GM18858 (cell line): ENCODE data around the gene ITSN2.
"Not testable (repeated sequence)": the region's sequence is repeated elsewhere in the genome, so short reads cannot be mapped to it uniquely, and the experiment has no call there.

Experiments used
- ATAC-seq: cut with Tn5 transposase; IDR thresholded peaks from one replicate; pipeline ENCODE4 v1.9.1; 2021; ENCODE audit not compliant: unreplicated experiment

ITSN2 gene

DNA sequence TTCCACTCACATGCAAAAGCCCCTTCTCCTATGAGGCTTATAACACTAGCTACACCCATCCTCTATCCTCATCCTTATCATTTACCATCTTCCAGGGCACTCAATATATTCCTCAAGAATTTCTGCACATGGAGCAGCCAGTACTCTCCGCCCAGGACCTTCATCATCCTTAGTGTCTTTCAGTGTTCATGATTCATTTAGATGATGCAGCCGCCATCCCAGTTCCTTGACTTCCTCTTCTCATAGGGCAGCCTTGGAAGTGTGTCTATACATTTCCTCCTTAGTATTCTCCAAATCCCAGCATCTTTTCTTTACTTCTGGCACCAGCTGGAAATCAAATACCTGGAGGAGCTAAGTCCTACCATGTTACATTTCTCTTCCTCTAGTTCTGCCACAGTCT is 3.0 kb upstream of the ITSN2 start:
- ATAC-seq = no peak

- ATAC-seq = no peak
These were observed 1.9 kb upstream of the ITSN2 start for GRCh38 chr2:24362253-24362652.

DNA sequence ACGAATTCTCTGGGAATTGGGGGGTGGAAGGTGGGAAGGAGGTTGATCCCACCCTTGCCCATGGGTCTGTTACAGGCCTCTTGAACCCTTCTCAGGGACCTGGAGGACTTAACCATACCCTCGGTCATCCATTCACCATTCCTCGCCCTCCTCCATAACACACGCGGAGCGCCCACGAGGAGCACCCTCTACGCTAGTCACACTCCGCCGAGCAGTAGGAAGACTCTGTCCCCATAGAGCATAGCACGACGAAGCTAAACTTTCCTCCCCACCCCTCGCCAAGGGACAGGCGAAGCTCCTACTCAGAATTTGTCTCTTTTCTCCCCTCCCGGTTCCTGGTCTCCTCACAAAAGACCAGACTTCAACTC is 611 bp upstream of the ITSN2 start:
- ATAC-seq = no peak

DNA sequence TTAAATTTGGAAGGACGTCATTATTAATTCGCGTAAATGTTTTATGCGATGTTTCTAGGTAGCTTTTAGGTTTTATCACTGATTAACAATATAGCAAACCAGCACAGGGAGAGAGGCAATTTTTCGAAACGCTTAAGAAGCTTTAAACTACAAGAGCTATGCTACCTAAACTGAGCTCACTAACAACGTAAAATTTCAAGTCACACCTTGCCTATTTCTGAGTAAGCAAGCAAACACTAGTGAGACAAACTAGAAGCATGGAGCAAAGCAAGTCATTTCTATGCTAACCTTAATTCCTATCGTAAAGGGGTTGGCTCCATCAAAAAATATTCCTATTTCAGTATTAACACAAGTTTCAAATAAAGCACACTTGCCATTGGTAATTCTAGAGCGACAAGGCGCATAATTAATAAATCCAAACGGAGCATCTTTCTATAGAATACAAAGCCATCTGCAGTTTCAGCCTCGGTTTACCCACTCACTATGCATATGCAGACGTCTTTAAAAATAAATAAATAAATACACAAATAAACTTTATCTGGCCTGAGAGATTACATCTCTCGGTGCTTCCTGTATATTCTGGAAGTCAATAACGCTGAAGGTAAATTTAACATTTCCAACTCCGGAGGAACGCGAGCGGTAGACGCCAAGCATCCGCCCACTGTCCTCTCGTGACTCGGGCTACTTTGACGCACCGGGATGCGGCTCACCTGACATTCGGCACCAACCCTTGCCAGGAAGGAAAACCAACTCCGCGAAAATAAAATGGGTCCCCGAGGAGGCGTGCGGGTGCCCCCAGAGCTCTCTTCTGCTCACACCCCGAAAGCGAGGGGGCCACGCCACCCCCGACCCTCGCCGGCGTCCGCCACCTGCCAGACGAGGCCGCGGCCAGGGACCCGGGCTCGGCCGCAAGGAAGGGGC is 947 bp downstream of the ITSN2 start:
- ATAC-seq = no peak

DNA sequence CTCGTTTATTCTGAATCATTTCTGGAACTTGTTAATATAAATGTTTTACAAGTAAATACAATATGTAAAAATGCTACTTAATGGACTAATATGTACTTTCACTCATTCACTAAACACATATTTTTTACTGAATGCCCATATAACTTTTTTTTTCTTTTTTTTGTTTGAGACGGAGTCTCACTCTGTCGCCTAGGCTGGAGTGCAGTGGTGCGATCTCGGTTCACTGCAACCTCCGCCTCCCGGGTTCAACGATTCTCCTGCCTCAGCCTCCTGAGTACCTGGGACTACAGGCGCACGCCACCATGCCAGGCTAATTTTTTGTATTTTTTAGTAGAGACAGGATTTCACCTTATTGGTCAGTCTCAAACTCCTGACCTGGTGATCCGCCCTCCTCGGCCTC is 2.6 kb downstream of the ITSN2 start:
- ATAC-seq = not testable (repeated sequence)

GRCh38 chr2:24357115-24357514 is 3.2 kb downstream of the ITSN2 start:
- not testable (repeated sequence) for ATAC-seq

GRCh38 chr2:24354957-24355356 is 5.4 kb downstream of the ITSN2 start:
- no peak for ATAC-seq

- ATAC-seq = no peak
These were observed 5.9 kb downstream of the ITSN2 start for GRCh38 chr2:24354395-24354794.

- no peak for ATAC-seq
These were observed 6.4 kb downstream of the ITSN2 start for GRCh38 chr2:24353973-24354372.

- no peak for ATAC-seq
These were observed 7.0 kb downstream of the ITSN2 start for GRCh38 chr2:24353364-24353763.

GRCh38 chr2:24352664-24353063 is 7.7 kb downstream of the ITSN2 start:
- ATAC-seq = no peak

DNA sequence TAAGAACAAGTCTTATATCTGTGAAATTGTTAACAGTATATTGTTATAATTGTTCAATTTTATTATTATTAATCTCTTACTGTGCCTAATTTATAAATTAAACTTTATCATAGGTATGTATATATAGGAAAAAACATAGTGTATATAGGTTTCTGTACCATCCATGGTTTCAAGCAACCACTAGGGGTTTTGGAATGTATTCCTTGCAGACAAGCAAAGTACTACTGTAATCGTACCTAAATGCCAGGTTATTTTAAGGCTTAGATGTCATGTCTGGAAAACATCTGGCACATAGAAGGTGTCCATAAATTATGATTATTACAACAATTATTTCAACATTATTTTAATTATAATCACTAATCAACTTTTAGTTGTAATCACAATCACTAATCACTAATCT is 8.4 kb downstream of the ITSN2 start:
- no peak for ATAC-seq

- ATAC-seq = no peak
These were observed 8.8 kb downstream of the ITSN2 start for GRCh38 chr2:24351627-24351938.

- no peak for ATAC-seq
These were observed 9.3 kb downstream of the ITSN2 start for GRCh38 chr2:24350826-24351626.

DNA sequence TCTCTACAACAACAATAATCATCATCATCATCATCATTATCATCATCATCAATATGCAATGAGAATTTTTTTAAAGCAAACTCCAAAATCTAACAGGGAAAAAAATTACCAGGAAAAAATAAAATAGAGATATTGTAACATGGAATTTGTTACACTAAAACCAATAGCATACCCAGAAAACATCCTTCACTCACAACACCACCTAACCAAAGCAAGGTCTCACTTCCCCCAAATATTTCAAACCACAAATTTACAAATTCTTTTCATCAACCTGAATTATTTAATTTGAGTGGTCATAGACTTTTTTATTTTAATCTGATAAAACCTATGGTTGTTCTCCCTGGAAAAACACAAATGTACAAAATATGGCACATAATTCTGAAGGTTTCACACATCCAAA is 11.2 kb downstream of the ITSN2 start:
- no peak for ATAC-seq

DNA sequence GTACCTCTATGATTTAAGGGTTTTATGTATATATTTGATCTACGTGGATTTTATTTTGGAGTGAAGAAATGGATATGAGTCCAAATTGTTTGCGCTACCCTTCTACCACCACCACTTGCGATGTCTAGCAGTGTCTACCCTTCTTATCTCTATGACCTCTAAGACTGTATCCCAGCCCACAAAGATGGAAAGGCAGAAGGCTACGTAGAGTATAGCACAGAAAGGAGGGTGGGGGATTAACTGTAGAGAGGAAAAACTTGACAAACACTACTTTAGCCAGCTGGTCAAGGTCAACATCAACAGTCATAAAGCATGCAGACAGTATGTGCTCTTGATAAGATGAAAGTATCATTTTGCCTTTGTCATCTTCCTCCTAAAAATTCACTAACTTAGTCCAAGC is 14.4 kb downstream of the ITSN2 start:
- ATAC-seq = no peak

GRCh38 chr2:24343225-24343882 is 17.0 kb downstream of the ITSN2 start:
- peak; percentile 65 for ATAC-seq

- no peak for ATAC-seq
These were observed 18.0 kb downstream of the ITSN2 start for GRCh38 chr2:24342110-24342910.

DNA sequence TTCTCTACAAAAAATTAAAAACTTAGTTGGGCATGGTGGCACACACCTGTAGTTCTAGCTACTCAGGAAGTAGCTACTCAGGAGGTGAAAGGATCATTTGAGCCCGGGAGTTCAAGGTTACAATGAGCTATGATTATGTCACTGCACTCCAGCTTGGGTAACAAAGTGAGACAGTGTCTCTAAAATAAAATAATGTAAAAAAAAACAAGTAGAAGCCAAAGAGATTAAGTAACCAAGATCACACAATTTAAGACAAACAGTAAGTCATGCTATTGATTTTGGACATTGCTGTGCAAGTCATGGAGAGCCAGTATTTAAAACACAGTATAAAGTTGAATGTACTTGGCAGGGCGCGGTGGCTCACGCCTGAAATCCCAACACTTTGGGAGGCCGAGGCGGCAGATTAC is 20.5 kb downstream of the ITSN2 start:
- ATAC-seq = no peak

DNA sequence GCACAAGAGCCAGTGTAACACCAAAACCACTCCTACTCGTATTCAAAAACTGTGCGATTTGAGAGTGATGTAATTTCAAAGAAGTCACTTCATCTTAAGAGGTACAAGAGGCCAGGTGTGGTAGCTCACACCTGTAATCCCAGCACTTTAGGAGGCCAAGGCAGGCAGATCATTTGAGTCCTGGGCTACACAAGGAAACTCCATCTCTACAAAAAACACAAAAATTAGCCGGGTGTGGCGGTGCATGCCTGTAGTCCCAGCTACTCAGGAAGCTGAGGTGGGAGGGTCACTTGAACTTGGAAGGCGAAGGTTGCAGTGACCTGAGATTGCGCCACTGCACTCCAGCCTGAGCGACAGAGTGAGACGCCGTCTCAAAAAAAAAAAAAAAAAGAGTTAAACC is 21.2 kb downstream of the ITSN2 start:
- not testable (repeated sequence) for ATAC-seq

DNA sequence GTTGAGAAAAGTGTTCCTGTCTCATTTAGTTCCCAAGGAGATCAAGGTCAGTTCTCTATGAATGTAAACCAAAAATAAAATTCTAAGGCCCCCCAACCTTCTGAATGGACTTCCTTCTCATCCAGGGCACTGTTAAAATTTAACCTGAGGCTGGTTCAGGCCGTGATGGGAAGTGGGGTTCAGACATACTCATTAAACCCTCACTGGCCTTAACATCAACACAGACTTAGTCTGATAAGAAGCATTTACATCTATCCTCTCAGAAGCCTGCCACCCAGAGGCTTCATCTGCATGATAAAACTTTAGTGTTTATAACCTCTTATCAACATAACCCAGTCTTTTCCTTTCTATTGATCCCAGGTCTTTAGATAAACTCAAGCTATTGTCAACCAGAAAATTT is 22.4 kb downstream of the ITSN2 start:
- ATAC-seq = no peak
